Gastroesophageal sphincter (tissue), 4 donors: ENCODE data around the gene P2RY11. TPM values are rescaled to one million over a fixed set of nuclear protein-coding genes. Genes with fewer than 3 reads are reported as not detected.

Experiments
- ATAC-seq: fragments of 150-250 bp; one replicate; pipeline ENCODE4 v1.9.1; 2016; ENCODE audit warnings: mild to moderate bottlenecking, moderate library complexity
- H3K27ac ChIP-seq, 4 donors: fragments of 200-600 bp; sonication (generic) in 3 of 4; 1 replicate in 3 of 4; 2 replicates in 1 of 4; pipeline ENCODE4 v1.5.1; 2016 to 2019
- H3K27me3 ChIP-seq: fragments of 200-600 bp; sonication (generic); one replicate; pipeline ENCODE4 v1.5.1; 2019
- H3K36me3 ChIP-seq, 2 donors: fragments of 200-600 bp; sonication (generic); one replicate each; pipeline ENCODE4 v1.5.1; 2019; ENCODE audit warnings: control low read depth in 1 of 2
- H3K4me1 ChIP-seq, 3 donors: fragments of 200-600 bp; sonication (generic); 1 replicate in 2 of 3; 2 replicates in 1 of 3; pipeline ENCODE4 v1.5.1; 2016 to 2019; ENCODE audit warnings: control low read depth in 2 of 3
- H3K4me3 ChIP-seq, 2 donors: fragments of 200-600 bp; sonication (generic); one replicate each; pipeline ENCODE4 v1.5.1; 2019; ENCODE audit warnings: mild to moderate bottlenecking in 1 of 2, moderate library complexity in 1 of 2
- H3K9me3 ChIP-seq, 3 donors: fragments of 200-600 bp; sonication (generic); one replicate each; pipeline ENCODE4 v1.5.1; 2017 to 2019; ENCODE audit warnings: control low read depth in 2 of 3
- EP300 ChIP-seq: sonication (generic); formaldehyde crosslinking; IDR thresholded peaks from one replicate; pipeline ENCODE4 v1.6.1; 2017; ENCODE audit warnings: antibody characterized with exemption, mild to moderate bottlenecking
- POLR2A ChIP-seq, 2 donors: fragments of 450-650 bp; IDR thresholded peaks; one replicate each; pipeline ENCODE4 v1.6.1; 2017; ENCODE audit warnings: antibody characterized with exemption in 2 of 2, mild to moderate bottlenecking in 2 of 2, moderate library complexity in 1 of 2
- POLR2AphosphoS5 ChIP-seq: sonication (generic); formaldehyde crosslinking; IDR thresholded peaks from one replicate; pipeline ENCODE4 v1.6.1; 2017; ENCODE audit warnings: antibody characterized with exemption
- WGBS, 2 donors: methylation state at CpG; one replicate each; pipeline ENCODE4 v1.1.5; 2018; ENCODE audit warnings: low coverage in 1 of 2; 5-methylcytosine and 5-hydroxymethylcytosine counted together
- total RNA-seq, 4 donors: library from RNA; depleted of rRNA; stranded (reverse); fragments of >200 nt; gene quantifications; one replicate each; pipeline ENCODE4 v1.1.0, GENCODE V29; 2016
- TF ChIP-seq, protein P1 (sequence below), 4 experiments: fragments of 200-600 bp in 2 of 4; fragments of 450-650 bp in 2 of 4; sonication (generic) in 1 of 4; IDR thresholded peaks; one replicate each; pipeline ENCODE4 v1.5.1; 2017 to 2019; ENCODE audit warnings: antibody characterized with exemption in 4 of 4, mild to moderate bottlenecking in 2 of 4, moderate library complexity in 2 of 4

Gene P2RY11
- total RNA-seq, 4 donors from 2014 or later = 0.96 to 15.7 (median 5.3) TPM

DNA sequence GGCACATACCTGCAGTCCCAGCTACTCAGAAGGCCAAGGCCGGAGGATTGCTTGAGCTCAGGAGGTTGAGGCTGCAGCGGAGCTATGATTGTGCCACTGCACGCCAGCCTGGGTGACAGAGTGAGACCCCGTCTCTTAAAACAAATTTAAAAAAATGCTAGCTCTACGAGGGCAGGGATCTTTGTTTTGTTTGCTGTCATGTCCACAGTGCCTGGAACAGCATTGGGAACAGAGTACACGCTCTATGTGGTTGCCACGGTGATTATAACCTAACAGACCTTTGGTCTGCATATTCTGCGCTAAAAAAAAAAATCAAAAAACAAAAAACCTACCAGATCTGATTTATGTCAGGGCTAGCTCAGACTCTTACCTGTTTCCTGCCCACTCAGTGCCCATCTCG is 27.6 kb upstream of the P2RY11 start:
- H3K9me3 ChIP-seq = no peaks in the 10 kb centered on the region
- H3K36me3 ChIP-seq = peaks cover 0 to under 1% of the 10 kb centered on the region in 2 donors
- ATAC-seq = no peak
- 68 to 77% methylated on average over 7 to 9 of the region's 9 CpGs for WGBS, 2 donors
- H3K27me3 ChIP-seq = peaks cover 8% of the 10 kb centered on the region
- H3K4me1 ChIP-seq = peaks cover 0 to 15% (median 0%) of the 10 kb centered on the region in 3 donors
- no peak overlapping the region for H3K4me3 ChIP-seq
- no peak for TF ChIP-seq POLR2AphosphoS5
- TF ChIP-seq POLR2A (IDR thresholded peaks at IDR 0.05) = no peak
- TF ChIP-seq EP300 = no peak
- TF ChIP-seq, protein P1, sequence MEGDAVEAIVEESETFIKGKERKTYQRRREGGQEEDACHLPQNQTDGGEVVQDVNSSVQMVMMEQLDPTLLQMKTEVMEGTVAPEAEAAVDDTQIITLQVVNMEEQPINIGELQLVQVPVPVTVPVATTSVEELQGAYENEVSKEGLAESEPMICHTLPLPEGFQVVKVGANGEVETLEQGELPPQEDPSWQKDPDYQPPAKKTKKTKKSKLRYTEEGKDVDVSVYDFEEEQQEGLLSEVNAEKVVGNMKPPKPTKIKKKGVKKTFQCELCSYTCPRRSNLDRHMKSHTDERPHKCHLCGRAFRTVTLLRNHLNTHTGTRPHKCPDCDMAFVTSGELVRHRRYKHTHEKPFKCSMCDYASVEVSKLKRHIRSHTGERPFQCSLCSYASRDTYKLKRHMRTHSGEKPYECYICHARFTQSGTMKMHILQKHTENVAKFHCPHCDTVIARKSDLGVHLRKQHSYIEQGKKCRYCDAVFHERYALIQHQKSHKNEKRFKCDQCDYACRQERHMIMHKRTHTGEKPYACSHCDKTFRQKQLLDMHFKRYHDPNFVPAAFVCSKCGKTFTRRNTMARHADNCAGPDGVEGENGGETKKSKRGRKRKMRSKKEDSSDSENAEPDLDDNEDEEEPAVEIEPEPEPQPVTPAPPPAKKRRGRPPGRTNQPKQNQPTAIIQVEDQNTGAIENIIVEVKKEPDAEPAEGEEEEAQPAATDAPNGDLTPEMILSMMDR (IDR thresholded peaks at IDR 0.05) = no peak
- no peak overlapping the region for H3K27ac ChIP-seq

DNA sequence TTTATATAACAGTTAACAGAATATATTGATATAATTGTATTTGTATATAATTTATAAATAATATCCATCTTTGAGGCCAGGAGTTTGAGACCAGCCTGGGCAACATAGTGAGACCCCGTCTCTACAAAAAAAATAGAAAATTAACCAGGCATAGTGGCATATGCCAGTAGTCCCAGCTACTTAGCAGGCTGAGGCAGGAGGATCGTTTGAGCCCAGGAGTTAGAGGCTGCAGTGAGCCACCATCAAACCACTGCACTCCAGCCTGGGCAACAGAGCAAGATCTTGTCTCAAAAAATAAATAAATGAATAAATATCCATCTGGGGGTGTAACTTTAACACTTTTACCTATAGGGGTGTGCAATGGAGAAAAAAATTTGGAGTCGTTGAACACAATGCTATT is 26.7 kb upstream of the P2RY11 start:
- Histone ChIP-seq H3K27me3 (no peaks in the 10 kb centered on the region), H3K9me3 (no peaks in the 10 kb centered on the region), H3K4me3 (no peak overlapping the region), H3K4me1 (peaks cover 0 to 15% (median 0%) of the 10 kb centered on the region in 3 donors), H3K27ac (no peak overlapping the region), H3K36me3 (peaks cover 0 to 10% of the 10 kb centered on the region in 2 donors)
- WGBS, 2 donors = 56 to 83% methylated on average over 1 to 2 of the region's 3 CpGs
- TF ChIP-seq EP300 = no peak
- TF ChIP-seq, protein P1 (IDR thresholded peaks at IDR 0.05) = no peak
- no peak for TF ChIP-seq POLR2A (IDR thresholded peaks at IDR 0.05)
- no peak for TF ChIP-seq POLR2AphosphoS5
- no peak for ATAC-seq

DNA sequence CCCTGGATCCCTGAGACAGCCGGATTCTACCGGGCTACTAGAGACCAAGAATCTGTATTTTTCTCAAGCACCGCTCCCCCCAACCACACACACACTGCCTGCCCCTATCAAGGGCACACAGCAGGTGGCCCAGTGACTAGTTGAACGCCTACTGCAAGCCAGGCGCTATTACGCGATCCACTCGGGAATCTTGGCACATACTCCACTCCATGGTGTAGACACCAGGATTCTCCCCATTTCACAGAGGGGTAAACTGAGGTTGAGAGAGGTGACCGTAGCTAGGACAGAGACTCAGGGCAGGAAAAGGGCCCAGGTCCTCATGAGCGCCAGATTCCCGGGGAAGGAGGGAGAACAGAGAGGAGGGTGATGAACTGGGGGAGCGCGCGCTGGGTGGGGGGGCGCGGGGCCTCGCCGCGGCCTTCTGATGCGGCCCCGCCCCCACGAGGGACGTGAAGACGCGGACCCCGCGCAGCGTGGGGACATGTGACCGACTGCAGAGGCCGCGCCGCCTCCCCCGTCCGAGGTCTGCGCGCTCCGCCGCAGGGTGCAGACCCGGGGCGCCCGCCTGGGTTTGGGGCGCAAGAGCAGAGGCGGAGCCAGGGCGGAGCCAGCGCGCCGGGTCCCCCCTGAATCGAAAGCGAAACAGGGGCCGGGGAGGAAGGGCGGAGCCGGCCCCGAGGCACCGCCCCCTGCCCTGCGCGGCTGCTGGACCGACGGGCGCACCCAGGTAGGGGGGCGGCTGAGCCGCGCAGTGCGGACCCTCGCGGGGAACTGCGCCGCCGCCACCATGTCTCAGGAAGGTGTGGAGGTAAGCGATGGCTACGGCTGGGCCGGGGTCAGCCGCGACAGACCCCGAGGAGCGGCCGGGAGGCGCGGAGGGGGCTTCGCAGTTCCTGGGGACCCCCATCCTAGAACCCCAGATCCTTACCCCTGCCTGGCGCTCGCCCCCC is 25.6 kb upstream of the P2RY11 start, which contains the start of gene SHFL:
SHFL (plus strand) TSS at position 677 of the 950 bp plus-strand sequence; CDS start at position 788, 111 bp downstream.
- H3K27me3 ChIP-seq = no peaks in the 10 kb centered on the region
- ATAC-seq = peak; percentile 91
- H3K27ac ChIP-seq = peak within 1 kb of the TSS; percentile 75 to 94 (median 92)
- H3K9me3 ChIP-seq = no peaks in the 10 kb centered on the region
- TF ChIP-seq POLR2A (IDR thresholded peaks at IDR 0.05) (peak; percentile 27 to 42), POLR2AphosphoS5 (no peak), EP300 (no peak)
- TF ChIP-seq, protein P1 (IDR thresholded peaks at IDR 0.05) = peak in 2 of 4 experiments; percentile 5 to 24
- peaks cover 0 to 21% of the 10 kb centered on the region in 2 donors for H3K36me3 ChIP-seq
- H3K4me3 ChIP-seq = peak within 1 kb of the TSS; percentile 88 to 98
- WGBS, 2 donors = 3% methylated on average over 12 of the region's 81 CpGs; no CpG with 5 or more reads in 1 of the 2 donors
- peaks cover 0 to 15% (median 0%) of the 10 kb centered on the region in 3 donors for H3K4me1 ChIP-seq

DNA sequence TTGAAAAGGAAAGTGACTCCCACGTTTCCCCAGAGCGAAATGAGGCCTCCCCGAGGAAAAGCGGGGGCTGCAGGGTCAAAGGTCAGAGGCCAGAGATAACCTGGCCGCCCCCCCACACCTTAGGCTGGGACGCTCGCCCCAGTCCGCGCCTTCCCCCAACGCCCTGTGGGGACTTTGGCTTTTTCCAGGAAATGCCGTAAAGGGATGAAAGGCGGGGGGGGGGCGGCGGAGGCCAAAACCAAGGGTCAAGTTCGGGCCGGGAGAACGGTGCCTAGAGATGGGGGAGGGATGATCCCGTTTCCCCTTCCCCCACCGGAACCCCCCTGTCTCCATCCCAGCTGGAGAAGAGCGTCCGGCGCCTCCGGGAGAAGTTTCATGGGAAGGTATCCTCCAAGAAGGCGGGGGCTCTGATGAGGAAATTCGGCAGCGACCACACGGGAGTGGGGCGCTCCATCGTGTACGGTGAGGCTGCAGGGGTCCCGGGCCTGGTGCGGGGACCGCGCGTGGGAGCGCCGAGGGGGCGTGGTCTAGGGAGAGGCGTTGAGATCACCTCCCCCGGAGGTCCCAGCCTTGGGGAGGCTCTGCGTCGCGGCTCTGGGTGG is 24.8 kb upstream of the P2RY11 start:
- Histone ChIP-seq H3K4me1 (peaks cover 0 to 15% (median 0%) of the 10 kb centered on the region in 3 donors), H3K9me3 (no peaks in the 10 kb centered on the region), H3K4me3 (peak overlapping the region; percentile 88 to 98), H3K27ac (peak overlapping the region; percentile 75 to 94 (median 92)), H3K27me3 (no peaks in the 10 kb centered on the region), H3K36me3 (peaks cover 0 to 29% of the 10 kb centered on the region in 2 donors)
- TF ChIP-seq EP300 = no peak
- ATAC-seq = peak; percentile 19
- no CpG with 5 or more reads among the region's 43 CpGs for WGBS, 2 donors
